ENCODE results near the gene AURKA.

AURKA gene

GRCh38 chr20:56360133-56360907 is 31.7 kb downstream of the AURKA start:
- no peak for DNase-seq (ENCODE audit: extremely low read depth, low read depth)
- TF ChIP-seq, protein P1, sequence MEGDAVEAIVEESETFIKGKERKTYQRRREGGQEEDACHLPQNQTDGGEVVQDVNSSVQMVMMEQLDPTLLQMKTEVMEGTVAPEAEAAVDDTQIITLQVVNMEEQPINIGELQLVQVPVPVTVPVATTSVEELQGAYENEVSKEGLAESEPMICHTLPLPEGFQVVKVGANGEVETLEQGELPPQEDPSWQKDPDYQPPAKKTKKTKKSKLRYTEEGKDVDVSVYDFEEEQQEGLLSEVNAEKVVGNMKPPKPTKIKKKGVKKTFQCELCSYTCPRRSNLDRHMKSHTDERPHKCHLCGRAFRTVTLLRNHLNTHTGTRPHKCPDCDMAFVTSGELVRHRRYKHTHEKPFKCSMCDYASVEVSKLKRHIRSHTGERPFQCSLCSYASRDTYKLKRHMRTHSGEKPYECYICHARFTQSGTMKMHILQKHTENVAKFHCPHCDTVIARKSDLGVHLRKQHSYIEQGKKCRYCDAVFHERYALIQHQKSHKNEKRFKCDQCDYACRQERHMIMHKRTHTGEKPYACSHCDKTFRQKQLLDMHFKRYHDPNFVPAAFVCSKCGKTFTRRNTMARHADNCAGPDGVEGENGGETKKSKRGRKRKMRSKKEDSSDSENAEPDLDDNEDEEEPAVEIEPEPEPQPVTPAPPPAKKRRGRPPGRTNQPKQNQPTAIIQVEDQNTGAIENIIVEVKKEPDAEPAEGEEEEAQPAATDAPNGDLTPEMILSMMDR (IDR thresholded peaks at IDR 0.05; ENCODE audit: low read depth, low read length): no peak

GRCh38 chr20:56359212-56360132 is 32.5 kb downstream of the AURKA start:
- TF ChIP-seq, protein P1 (IDR thresholded peaks at IDR 0.05; ENCODE audit: low read depth, low read length): no peak
- DNase-seq (ENCODE audit: extremely low read depth, low read depth): no peak

- TF ChIP-seq, protein P1 (IDR thresholded peaks at IDR 0.05; ENCODE audit: low read depth, low read length): no peak
- peak; percentile 67 for DNase-seq (ENCODE audit: extremely low read depth, low read depth)
Observed at GRCh38 chr20:56358600-56359211, 33.3 kb downstream of the AURKA start, which contains the start of gene FAM210B. Gene FAM210B (plus strand): TSS chr20:56358974. CDS start chr20:56359006, 32 bp downstream.

DNA sequence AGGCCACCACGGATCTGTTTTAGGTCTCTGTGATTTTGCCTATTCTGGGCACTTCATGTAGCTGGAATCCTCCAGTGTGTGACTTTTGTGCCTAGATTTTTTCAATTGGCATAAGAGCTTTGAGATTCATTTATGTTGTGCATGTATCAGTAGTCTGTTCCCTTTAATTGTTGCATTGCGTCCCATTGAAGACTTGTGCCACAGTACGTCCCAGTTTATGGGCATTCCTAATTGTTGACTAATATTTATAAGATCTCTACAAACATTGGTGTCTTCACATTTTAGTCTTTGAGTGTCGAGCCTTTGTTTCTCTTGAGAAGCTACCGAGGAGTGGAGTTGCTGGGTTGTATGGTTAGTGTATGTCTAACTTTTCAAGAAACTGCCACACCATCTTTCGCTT is 33.9 kb downstream of the AURKA start:
- TF ChIP-seq, protein P1 (IDR thresholded peaks at IDR 0.05; ENCODE audit: low read depth, low read length): no peak
- no peak for DNase-seq (ENCODE audit: extremely low read depth, low read depth)

GRCh38 chr20:56353356-56353755 is 38.7 kb downstream of the AURKA start:
- TF ChIP-seq, protein P1 (IDR thresholded peaks at IDR 0.05; ENCODE audit: low read depth, low read length): no peak
- DNase-seq (ENCODE audit: extremely low read depth, low read depth): no peak

DNA sequence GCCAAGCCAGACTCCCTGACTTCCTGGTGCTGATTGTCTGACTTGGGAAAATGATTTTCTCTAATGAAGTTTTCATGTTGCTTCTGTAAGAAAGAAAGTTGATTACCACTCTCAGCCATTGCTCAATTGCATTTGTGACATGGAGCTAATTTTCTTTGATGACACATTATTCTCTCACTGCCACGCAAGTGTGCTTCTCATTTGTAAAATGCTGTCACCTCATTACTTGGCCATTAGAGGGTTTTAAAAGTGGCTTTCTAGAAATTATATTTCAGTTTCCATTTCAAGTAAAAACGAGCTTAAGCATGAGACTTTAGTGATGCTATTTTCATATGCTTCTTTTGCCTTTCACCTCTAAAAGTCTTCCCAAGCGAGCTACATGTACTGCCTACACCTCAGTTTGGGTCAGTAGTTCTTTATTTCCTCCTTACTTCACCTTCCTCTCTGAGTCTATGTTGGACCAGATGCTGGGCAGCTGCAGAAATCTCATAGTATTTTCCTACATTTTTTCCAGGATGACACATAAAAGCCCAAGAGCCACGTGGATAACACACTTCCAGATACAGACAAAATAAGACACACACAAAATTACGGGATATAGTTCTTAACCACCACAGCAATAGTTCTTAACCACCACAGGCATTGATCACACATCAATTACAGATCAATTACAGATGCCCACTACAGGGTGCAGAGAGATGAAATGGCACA is 39.5 kb downstream of the AURKA start:
- TF ChIP-seq, protein P1 (IDR thresholded peaks at IDR 0.05; ENCODE audit: low read depth, low read length): no peak
- no peak for DNase-seq (ENCODE audit: extremely low read depth, low read depth)

All from AG09319 (cell line).